CD14-positive monocyte (primary cell): ENCODE data around the gene CUEDC1. TPM values are rescaled to one million over a fixed set of nuclear protein-coding genes. Genes with fewer than 3 reads are reported as not detected.

Experiments
- DNase-seq, 3 donors: peaks; one replicate each; pipeline ENCODE4 v3.0.0-alpha.2; 2011 to 2022
- H2AFZ ChIP-seq: 2 replicates; pipeline ENCODE4 v1.6.0; 2012; ENCODE audit warnings: mild to moderate bottlenecking, low read depth, low read length, inconsistent platforms; ENCODE audit not compliant: insufficient read depth, poor library complexity, severe bottlenecking
- H3K27ac ChIP-seq, 2 donors: 1 replicate in 1 of 2; 2 replicates in 1 of 2; pipeline ENCODE4 v1.5.1; 2012 to 2013; ENCODE audit warnings: low read length in 2 of 2, control low read depth in 1 of 2, inconsistent platforms in 1 of 2, low read depth in 1 of 2, mild to moderate bottlenecking in 1 of 2
- H3K27me3 ChIP-seq, 2 donors: one replicate each; pipeline versions ENCODE4 v1.6.0 to v1.6.1; 2011 to 2013; ENCODE audit warnings: low read length in 2 of 2; ENCODE audit not compliant: control insufficient read depth in 2 of 2, insufficient read depth in 2 of 2
- H3K36me3 ChIP-seq, 2 donors: replicated peaks in 1 of 2; 1 replicate in 1 of 2; 2 replicates in 1 of 2; pipeline versions ENCODE4 v1.5.1 to v1.6.1; 2012 to 2013; ENCODE audit warnings: low read length in 2 of 2, control low read depth in 1 of 2, inconsistent platforms in 1 of 2, mild to moderate bottlenecking in 1 of 2; ENCODE audit not compliant: insufficient read depth in 2 of 2, control insufficient read depth in 1 of 2
- H3K4me1 ChIP-seq, 2 donors: 1 replicate in 1 of 2; 2 replicates in 1 of 2; pipeline versions ENCODE4 v1.5.1 to v1.6.1; 2012 to 2013; ENCODE audit warnings: low read length in 2 of 2, control low read depth in 1 of 2, inconsistent platforms in 1 of 2, mild to moderate bottlenecking in 1 of 2, moderate library complexity in 1 of 2; ENCODE audit not compliant: insufficient read depth in 2 of 2, control insufficient read depth in 1 of 2
- H3K4me2 ChIP-seq: replicated peaks from 2 replicates; pipeline ENCODE3; 2012; ENCODE audit warnings: low read length, moderate library complexity, mild to moderate bottlenecking; ENCODE audit not compliant: poor library complexity, severe bottlenecking; ENCODE audit errors: extremely low read depth
- H3K4me3 ChIP-seq, 3 experiments: fragments of 200-600 bp in 1 of 3; sonication (generic) in 1 of 3; replicated peaks in 1 of 3; 1 replicate in 2 of 3; 2 replicates in 1 of 3; pipeline ENCODE4 v1.5.1; 2011 to 2013; ENCODE audit warnings: low read length in 3 of 3, mild to moderate bottlenecking in 3 of 3, control low read depth in 2 of 3, low read depth in 2 of 3, inconsistent platforms in 1 of 3, moderate library complexity in 1 of 3
- H3K79me2 ChIP-seq: 2 replicates; pipeline ENCODE4 v1.6.0; 2012; ENCODE audit warnings: mild to moderate bottlenecking, control low read depth, inconsistent platforms, low read length, moderate library complexity; ENCODE audit not compliant: insufficient read depth
- H3K9ac ChIP-seq: 2 replicates; pipeline ENCODE4 v1.6.0; 2017; ENCODE audit warnings: low read length, mild to moderate bottlenecking; ENCODE audit not compliant: insufficient read depth, poor library complexity, severe bottlenecking
- H3K9me3 ChIP-seq, 2 donors: replicated peaks in 1 of 2; 1 replicate in 1 of 2; 2 replicates in 1 of 2; pipeline versions ENCODE4 v1.5.1 to v1.6.1; 2012 to 2013; ENCODE audit warnings: low read length in 2 of 2, control low read depth in 1 of 2; ENCODE audit not compliant: control insufficient read depth in 1 of 2, insufficient read depth in 1 of 2
- H4K20me1 ChIP-seq: 2 replicates; pipeline ENCODE4 v1.6.0; 2012; ENCODE audit warnings: mild to moderate bottlenecking, low read length, control low read depth, moderate library complexity; ENCODE audit not compliant: insufficient read depth
- H3K27ac Mint-ChIP-seq, 7 donors: one replicate each; pipeline ENCODE4 v1.8.0; 2020; ENCODE audit warnings: mild to moderate bottlenecking in 7 of 7, mixed read lengths in 7 of 7, moderate library complexity in 6 of 7, inconsistent platforms in 2 of 7
- H3K27me3 Mint-ChIP-seq, 3 donors: one replicate each; pipeline ENCODE4 v1.8.0; 2021 to 2022; ENCODE audit warnings: low read depth in 3 of 3, mild to moderate bottlenecking in 3 of 3, mixed read lengths in 3 of 3, moderate library complexity in 3 of 3, inconsistent platforms in 1 of 3
- H3K36me3 Mint-ChIP-seq, 2 donors: one replicate each; pipeline ENCODE4 v1.8.0; 2020; ENCODE audit warnings: mixed read lengths in 2 of 2, inconsistent platforms in 1 of 2, mild to moderate bottlenecking in 1 of 2
- H3K4me1 Mint-ChIP-seq: one replicate; pipeline ENCODE4 v1.8.0; 2020; ENCODE audit warnings: mild to moderate bottlenecking, mixed read lengths
- H3K4me3 Mint-ChIP-seq, 2 donors: one replicate each; pipeline ENCODE4 v1.8.0; 2020; ENCODE audit warnings: mild to moderate bottlenecking in 2 of 2, mixed read lengths in 2 of 2, moderate library complexity in 1 of 2
- H3K9me3 Mint-ChIP-seq, 7 donors: one replicate each; pipeline ENCODE4 v1.8.0; 2020 to 2022; ENCODE audit warnings: mixed read lengths in 7 of 7, mild to moderate bottlenecking in 6 of 7, moderate library complexity in 6 of 7, inconsistent platforms in 2 of 7
- WGBS: methylation state at CpG from one replicate; pipeline ENCODE4 v1.1.5; 2013; ENCODE audit warnings: missing lambda C conversion rate; ENCODE audit not compliant: insufficient coverage; 5-methylcytosine and 5-hydroxymethylcytosine counted together
- intact Hi-C, 2 donors: fragments of 100-400 bp; cut with micrococcal nuclease; formaldehyde crosslinking; loops; one replicate each; pipeline versions ENCODE4 v1.15.0 to v1.15.1; 2023
- polyA plus RNA-seq, 3 donors: library from polyadenylated mRNA; depleted of rRNA in 1 of 3; unstranded in 2 of 3; stranded (reverse) in 1 of 3; fragments of 300-500 nt in 2 of 3; fragments of >200 nt in 1 of 3; fragmentation: Illumina TruSeq in 2 of 3; gene quantifications; 1 replicate in 2 of 3; 2 replicates in 1 of 3; pipeline ENCODE4 v1.2.3, GENCODE V29; 2012 to 2021
- TF ChIP-seq, protein P1 (sequence below): fragments of 200-600 bp; IDR thresholded peaks from one replicate; pipeline ENCODE4 v1.8.0; 2022; ENCODE audit warnings: antibody characterized with exemption, mild to moderate bottlenecking

CUEDC1 gene
- polyA plus RNA-seq, 3 donors: 4.2 to 31.0 (median 4.3) TPM

DNA sequence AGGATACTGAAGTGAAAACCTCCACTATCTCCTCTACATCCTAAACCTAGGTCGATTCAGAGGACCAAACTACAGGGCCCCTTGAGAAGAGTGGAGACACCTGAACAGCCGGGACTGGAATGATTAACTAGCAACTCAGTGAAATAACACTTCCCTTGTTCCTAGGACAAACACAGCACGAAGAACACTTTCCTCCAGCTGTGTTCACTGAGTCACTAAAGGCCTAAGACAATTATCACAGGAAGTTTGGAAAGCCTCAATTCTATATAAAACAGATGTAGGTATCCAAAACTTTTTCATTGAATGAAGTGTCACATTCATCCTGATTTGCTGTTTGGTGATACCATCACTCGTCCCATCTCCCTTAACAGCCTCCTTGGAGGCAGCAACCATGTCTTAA is 15.5 kb upstream of the CUEDC1 start:
- Histone ChIP-seq H3K27ac (no peak overlapping the region), H3K9me3 (no peaks in the 10 kb centered on the region), H3K79me2 (no peaks in the 10 kb centered on the region), H3K9ac (no peak overlapping the region), H3K27me3 (no peaks in the 10 kb centered on the region), H3K4me1 (no peaks in the 10 kb centered on the region), H3K4me3 (no peak overlapping the region), H3K36me3 (peaks cover 33 to 43% of the 10 kb centered on the region in 2 donors), H4K20me1 (peaks cover 27% of the 10 kb centered on the region), H2AFZ (no peak overlapping the region), H3K4me2 (no peak overlapping the region)
- Mint-ChIP-seq H3K4me1 (no peaks in the 10 kb centered on the region), H3K27me3 (peaks cover 0 to 6% (median 4%) of the 10 kb centered on the region in 3 donors), H3K4me3 (no peak overlapping the region), H3K27ac (no peak overlapping the region), H3K9me3 (peaks cover 0 to 1% (median 0%) of the 10 kb centered on the region in 7 donors), H3K36me3 (peaks cover 32 to 34% of the 10 kb centered on the region in 2 donors)
- intact Hi-C loops: no loop called here
- 89% methylated on average over 1 of the region's 4 CpGs for WGBS
- DNase-seq: no peak
- TF ChIP-seq, protein P1, sequence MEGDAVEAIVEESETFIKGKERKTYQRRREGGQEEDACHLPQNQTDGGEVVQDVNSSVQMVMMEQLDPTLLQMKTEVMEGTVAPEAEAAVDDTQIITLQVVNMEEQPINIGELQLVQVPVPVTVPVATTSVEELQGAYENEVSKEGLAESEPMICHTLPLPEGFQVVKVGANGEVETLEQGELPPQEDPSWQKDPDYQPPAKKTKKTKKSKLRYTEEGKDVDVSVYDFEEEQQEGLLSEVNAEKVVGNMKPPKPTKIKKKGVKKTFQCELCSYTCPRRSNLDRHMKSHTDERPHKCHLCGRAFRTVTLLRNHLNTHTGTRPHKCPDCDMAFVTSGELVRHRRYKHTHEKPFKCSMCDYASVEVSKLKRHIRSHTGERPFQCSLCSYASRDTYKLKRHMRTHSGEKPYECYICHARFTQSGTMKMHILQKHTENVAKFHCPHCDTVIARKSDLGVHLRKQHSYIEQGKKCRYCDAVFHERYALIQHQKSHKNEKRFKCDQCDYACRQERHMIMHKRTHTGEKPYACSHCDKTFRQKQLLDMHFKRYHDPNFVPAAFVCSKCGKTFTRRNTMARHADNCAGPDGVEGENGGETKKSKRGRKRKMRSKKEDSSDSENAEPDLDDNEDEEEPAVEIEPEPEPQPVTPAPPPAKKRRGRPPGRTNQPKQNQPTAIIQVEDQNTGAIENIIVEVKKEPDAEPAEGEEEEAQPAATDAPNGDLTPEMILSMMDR: no peak

DNA sequence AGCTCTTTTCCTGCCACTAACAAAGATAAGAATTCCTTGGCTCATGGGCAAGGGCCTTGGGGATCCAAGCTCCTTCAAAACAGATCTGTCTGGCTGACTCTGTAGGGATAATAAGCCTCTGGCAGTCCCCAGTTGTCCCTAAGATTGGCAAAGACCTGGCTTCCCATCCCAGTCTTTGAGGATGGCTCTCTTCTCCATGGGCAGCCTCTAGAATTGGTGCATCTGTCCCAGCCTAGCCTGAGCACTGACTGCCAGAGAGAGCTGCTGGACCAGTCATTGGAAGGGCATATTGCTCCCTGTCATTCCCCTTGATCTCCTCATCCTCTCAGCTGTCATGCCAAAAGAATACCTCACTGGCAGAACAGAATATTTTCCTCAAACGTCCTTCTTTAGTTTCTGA is 13.2 kb upstream of the CUEDC1 start:
- TF ChIP-seq, protein P1: no peak
- no peak overlapping the region for H2AFZ ChIP-seq
- Mint-ChIP-seq H3K27ac (no peak overlapping the region), H3K36me3 (peaks cover 11 to 12% of the 10 kb centered on the region in 2 donors), H3K9me3 (peaks cover 0 to 1% (median 0%) of the 10 kb centered on the region in 7 donors), H3K4me1 (no peaks in the 10 kb centered on the region), H3K4me3 (no peak overlapping the region), H3K27me3 (peaks cover 3 to 6% (median 5%) of the 10 kb centered on the region in 3 donors)
- H3K79me2 ChIP-seq: no peaks in the 10 kb centered on the region
- H3K27me3 ChIP-seq: no peaks in the 10 kb centered on the region
- H3K9ac ChIP-seq: no peak overlapping the region
- H3K9me3 ChIP-seq: no peaks in the 10 kb centered on the region
- peaks cover 12 to 21% of the 10 kb centered on the region in 2 donors for H3K36me3 ChIP-seq
- no peak overlapping the region for H3K4me3 ChIP-seq
- no peak overlapping the region for H3K27ac ChIP-seq
- no peaks in the 10 kb centered on the region for H3K4me1 ChIP-seq
- H3K4me2 ChIP-seq: no peak overlapping the region
- intact Hi-C loops: no loop called here
- no peak for DNase-seq
- H4K20me1 ChIP-seq: peaks cover 13% of the 10 kb centered on the region
- WGBS: no CpG with 5 or more reads among the region's 1 CpG
